WTC11 (cell line): ENCODE data around the gene ELAVL1. TPM values are rescaled to one million over a fixed set of nuclear protein-coding genes. Genes with fewer than 3 reads are reported as not detected.

Experiments used
- ATAC-seq: fragments of 200-7000 bp; cut with Tn5 transposase; 2 replicates; pipeline ENCODE4 v1.10.0; 2021; ENCODE audit warnings: mild to moderate bottlenecking, moderate library complexity
- CTCF ChIA-PET: fragments of 300-600 bp; sonication (Branson Sonifier 250); formaldehyde crosslinking; loops from one replicate; lab custom pipeline; 2021; ENCODE audit warnings: antibody characterized with exemption; lab: Charles Lee
- POLR2A ChIA-PET: fragments of 350-600 bp; sonication (Branson Sonifier 250); formaldehyde crosslinking; loops from one replicate; lab custom pipeline; 2021; ENCODE audit warnings: antibody characterized with exemption; lab: Charles Lee
- DNase-seq: peaks from one replicate; pipeline ENCODE4 v3.0.0; 2021; ENCODE audit warnings: low spot score
- H3K27ac Mint-ChIP-seq: 2 replicates; pipeline ENCODE4 v1.8.0; 2021; ENCODE audit warnings: mixed read lengths
- H3K27me3 Mint-ChIP-seq: 2 replicates; pipeline ENCODE4 v1.8.0; 2021; ENCODE audit warnings: low read depth, mild to moderate bottlenecking, moderate library complexity, mixed read lengths
- H3K36me3 Mint-ChIP-seq: 2 replicates; pipeline ENCODE4 v1.8.0; 2021; ENCODE audit warnings: mixed read lengths
- H3K4me1 Mint-ChIP-seq: 2 replicates; pipeline ENCODE4 v1.8.0; 2022; ENCODE audit warnings: mixed read lengths
- H3K4me3 Mint-ChIP-seq: 2 replicates; pipeline ENCODE4 v1.8.0; 2021; ENCODE audit warnings: mild to moderate bottlenecking, moderate library complexity, mixed read lengths
- H3K9me3 Mint-ChIP-seq: 2 replicates; pipeline ENCODE4 v1.8.0; 2021; ENCODE audit warnings: mixed read lengths
- CDX4 ChIP-seq: fragments of 250-450 bp; sonication (Bioruptor Pico); IDR thresholded peaks from 2 replicates; pipeline ENCODE4 v1.9.0; 2021; ENCODE audit warnings: moderate library complexity, mild to moderate bottlenecking, inconsistent platforms, borderline replicate concordance
- EMX1 ChIP-seq: fragments of 250-450 bp; sonication (Bioruptor Pico); IDR thresholded peaks from 2 replicates; pipeline ENCODE4 v1.8.0; 2021; ENCODE audit warnings: mild to moderate bottlenecking
- HMGXB4 ChIP-seq: sonication (generic); formaldehyde crosslinking; IDR thresholded peaks from 2 replicates; pipeline ENCODE4 v1.8.1; 2023; ENCODE audit warnings: mild to moderate bottlenecking, moderate library complexity, missing genetic modification reagents
- JAZF1 ChIP-seq: fragments of 250-450 bp; sonication (Bioruptor Pico); IDR thresholded peaks from 2 replicates; pipeline ENCODE4 v1.9.0; 2021; ENCODE audit warnings: moderate library complexity, mild to moderate bottlenecking, inconsistent platforms
- RELA ChIP-seq: sonication (generic); formaldehyde crosslinking; IDR thresholded peaks from 2 replicates; pipeline ENCODE4 v1.8.1; 2022; ENCODE audit warnings: missing genetic modification reagents, mild to moderate bottlenecking, borderline replicate concordance
- ZBTB21 ChIP-seq: sonication (generic); formaldehyde crosslinking; IDR thresholded peaks from 2 replicates; pipeline ENCODE4 v1.8.1; 2023; ENCODE audit warnings: mild to moderate bottlenecking, missing genetic modification reagents, borderline replicate concordance
- ZNF396 ChIP-seq: fragments of 250-450 bp; sonication (Bioruptor Pico); IDR thresholded peaks from 2 replicates; pipeline ENCODE4 v1.8.0; 2021; ENCODE audit warnings: mild to moderate bottlenecking, moderate library complexity, borderline replicate concordance
- ZNF671 ChIP-seq: fragments of 250-450 bp; sonication (Bioruptor Pico); IDR thresholded peaks from 2 replicates; pipeline ENCODE4 v1.8.0; 2021; ENCODE audit warnings: mild to moderate bottlenecking
- total RNA-seq: library from RNA; stranded (reverse); gene quantifications from 3 replicates; pipeline ENCODE4 v1.2.3, GENCODE V29; 2021
- TF ChIP-seq, protein P1 (sequence below): fragments of 250-450 bp; sonication (Bioruptor Pico); IDR thresholded peaks from 2 replicates; pipeline ENCODE4 v1.9.0; 2021; ENCODE audit warnings: mild to moderate bottlenecking
- TF ChIP-seq, protein P2 (sequence below): sonication (generic); formaldehyde crosslinking; conservative IDR thresholded peaks from 2 replicates; pipeline ENCODE4 v1.8.1; 2023; ENCODE audit warnings: mild to moderate bottlenecking, low read depth, missing genetic modification reagents, moderate library complexity
- TF ChIP-seq, protein P3 (sequence below): sonication (generic); formaldehyde crosslinking; IDR thresholded peaks from 2 replicates; pipeline ENCODE4 v1.8.1; 2023; ENCODE audit warnings: mild to moderate bottlenecking, missing genetic modification reagents
- TF ChIP-seq, protein P4 (sequence below): sonication (generic); formaldehyde crosslinking; IDR thresholded peaks from 2 replicates; pipeline ENCODE4 v1.8.1; 2023; ENCODE audit warnings: mild to moderate bottlenecking, missing genetic modification reagents
- TF ChIP-seq, protein P5 (sequence below): sonication (generic); formaldehyde crosslinking; IDR thresholded peaks from 2 replicates; pipeline ENCODE4 v1.8.0; 2022; ENCODE audit warnings: missing genetic modification reagents

The ELAVL1 gene
- total RNA-seq, 1 experiment from 2014 or later, result 160 TPM

DNA sequence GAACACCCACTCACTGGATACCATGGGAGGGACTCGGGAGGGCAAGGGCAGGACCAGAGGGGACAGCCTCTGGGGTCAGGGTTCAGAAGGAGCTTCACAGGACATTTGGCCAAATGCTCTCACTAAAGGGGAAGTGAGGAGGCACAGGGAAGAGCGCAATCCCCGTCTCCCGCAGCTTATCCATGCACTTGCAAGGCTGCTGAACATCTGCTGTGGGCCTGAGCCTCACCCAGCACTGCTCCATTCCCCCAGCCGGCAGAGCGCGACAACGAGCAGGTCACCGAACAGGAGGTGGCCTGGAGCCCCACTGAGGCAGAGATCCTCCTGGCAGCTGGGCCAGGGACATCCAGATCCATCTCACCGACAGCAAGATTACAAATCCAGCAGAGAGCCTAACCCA lies 23.3 kb downstream of the ELAVL1 start:
- Mint-ChIP-seq H3K27ac (no peak overlapping the region; the same call in 1 of the 2 replicates), H3K4me3 (no peak overlapping the region), H3K9me3 (no peaks in the 10 kb centered on the region), H3K4me1 (no peaks in the 10 kb centered on the region), H3K36me3 (peaks cover 51% of the 10 kb centered on the region), H3K27me3 (no peaks in the 10 kb centered on the region)
- TF ChIP-seq, protein P1, sequence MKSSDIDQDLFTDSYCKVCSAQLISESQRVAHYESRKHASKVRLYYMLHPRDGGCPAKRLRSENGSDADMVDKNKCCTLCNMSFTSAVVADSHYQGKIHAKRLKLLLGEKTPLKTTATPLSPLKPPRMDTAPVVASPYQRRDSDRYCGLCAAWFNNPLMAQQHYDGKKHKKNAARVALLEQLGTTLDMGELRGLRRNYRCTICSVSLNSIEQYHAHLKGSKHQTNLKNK (CRISPR knock-in tag), result no peak
- TF ChIP-seq, protein P2, sequence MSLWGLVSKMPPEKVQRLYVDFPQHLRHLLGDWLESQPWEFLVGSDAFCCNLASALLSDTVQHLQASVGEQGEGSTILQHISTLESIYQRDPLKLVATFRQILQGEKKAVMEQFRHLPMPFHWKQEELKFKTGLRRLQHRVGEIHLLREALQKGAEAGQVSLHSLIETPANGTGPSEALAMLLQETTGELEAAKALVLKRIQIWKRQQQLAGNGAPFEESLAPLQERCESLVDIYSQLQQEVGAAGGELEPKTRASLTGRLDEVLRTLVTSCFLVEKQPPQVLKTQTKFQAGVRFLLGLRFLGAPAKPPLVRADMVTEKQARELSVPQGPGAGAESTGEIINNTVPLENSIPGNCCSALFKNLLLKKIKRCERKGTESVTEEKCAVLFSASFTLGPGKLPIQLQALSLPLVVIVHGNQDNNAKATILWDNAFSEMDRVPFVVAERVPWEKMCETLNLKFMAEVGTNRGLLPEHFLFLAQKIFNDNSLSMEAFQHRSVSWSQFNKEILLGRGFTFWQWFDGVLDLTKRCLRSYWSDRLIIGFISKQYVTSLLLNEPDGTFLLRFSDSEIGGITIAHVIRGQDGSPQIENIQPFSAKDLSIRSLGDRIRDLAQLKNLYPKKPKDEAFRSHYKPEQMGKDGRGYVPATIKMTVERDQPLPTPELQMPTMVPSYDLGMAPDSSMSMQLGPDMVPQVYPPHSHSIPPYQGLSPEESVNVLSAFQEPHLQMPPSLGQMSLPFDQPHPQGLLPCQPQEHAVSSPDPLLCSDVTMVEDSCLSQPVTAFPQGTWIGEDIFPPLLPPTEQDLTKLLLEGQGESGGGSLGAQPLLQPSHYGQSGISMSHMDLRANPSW (CRISPR knock-in tag), result no peak
- no peak for TF ChIP-seq EMX1 (CRISPR knock-in tag)
- no peak for TF ChIP-seq HMGXB4 (CRISPR knock-in tag)
- TF ChIP-seq ZNF671 (CRISPR knock-in tag), result no peak
- TF ChIP-seq, protein P3, sequence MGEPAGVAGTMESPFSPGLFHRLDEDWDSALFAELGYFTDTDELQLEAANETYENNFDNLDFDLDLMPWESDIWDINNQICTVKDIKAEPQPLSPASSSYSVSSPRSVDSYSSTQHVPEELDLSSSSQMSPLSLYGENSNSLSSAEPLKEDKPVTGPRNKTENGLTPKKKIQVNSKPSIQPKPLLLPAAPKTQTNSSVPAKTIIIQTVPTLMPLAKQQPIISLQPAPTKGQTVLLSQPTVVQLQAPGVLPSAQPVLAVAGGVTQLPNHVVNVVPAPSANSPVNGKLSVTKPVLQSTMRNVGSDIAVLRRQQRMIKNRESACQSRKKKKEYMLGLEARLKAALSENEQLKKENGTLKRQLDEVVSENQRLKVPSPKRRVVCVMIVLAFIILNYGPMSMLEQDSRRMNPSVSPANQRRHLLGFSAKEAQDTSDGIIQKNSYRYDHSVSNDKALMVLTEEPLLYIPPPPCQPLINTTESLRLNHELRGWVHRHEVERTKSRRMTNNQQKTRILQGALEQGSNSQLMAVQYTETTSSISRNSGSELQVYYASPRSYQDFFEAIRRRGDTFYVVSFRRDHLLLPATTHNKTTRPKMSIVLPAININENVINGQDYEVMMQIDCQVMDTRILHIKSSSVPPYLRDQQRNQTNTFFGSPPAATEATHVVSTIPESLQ, result no peak
- TF ChIP-seq, protein P4, sequence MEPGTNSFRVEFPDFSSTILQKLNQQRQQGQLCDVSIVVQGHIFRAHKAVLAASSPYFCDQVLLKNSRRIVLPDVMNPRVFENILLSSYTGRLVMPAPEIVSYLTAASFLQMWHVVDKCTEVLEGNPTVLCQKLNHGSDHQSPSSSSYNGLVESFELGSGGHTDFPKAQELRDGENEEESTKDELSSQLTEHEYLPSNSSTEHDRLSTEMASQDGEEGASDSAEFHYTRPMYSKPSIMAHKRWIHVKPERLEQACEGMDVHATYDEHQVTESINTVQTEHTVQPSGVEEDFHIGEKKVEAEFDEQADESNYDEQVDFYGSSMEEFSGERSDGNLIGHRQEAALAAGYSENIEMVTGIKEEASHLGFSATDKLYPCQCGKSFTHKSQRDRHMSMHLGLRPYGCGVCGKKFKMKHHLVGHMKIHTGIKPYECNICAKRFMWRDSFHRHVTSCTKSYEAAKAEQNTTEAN, result no peak
- no peak for TF ChIP-seq ZBTB21
- TF ChIP-seq ZNF396 (CRISPR knock-in tag), result no peak
- no peak for TF ChIP-seq JAZF1
- TF ChIP-seq, protein P5, sequence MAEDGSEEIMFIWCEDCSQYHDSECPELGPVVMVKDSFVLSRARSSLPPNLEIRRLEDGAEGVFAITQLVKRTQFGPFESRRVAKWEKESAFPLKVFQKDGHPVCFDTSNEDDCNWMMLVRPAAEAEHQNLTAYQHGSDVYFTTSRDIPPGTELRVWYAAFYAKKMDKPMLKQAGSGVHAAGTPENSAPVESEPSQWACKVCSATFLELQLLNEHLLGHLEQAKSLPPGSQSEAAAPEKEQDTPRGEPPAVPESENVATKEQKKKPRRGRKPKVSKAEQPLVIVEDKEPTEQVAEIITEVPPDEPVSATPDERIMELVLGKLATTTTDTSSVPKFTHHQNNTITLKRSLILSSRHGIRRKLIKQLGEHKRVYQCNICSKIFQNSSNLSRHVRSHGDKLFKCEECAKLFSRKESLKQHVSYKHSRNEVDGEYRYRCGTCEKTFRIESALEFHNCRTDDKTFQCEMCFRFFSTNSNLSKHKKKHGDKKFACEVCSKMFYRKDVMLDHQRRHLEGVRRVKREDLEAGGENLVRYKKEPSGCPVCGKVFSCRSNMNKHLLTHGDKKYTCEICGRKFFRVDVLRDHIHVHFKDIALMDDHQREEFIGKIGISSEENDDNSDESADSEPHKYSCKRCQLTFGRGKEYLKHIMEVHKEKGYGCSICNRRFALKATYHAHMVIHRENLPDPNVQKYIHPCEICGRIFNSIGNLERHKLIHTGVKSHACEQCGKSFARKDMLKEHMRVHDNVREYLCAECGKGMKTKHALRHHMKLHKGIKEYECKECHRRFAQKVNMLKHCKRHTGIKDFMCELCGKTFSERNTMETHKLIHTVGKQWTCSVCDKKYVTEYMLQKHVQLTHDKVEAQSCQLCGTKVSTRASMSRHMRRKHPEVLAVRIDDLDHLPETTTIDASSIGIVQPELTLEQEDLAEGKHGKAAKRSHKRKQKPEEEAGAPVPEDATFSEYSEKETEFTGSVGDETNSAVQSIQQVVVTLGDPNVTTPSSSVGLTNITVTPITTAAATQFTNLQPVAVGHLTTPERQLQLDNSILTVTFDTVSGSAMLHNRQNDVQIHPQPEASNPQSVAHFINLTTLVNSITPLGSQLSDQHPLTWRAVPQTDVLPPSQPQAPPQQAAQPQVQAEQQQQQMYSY (CRISPR knock-in tag), result no peak
- no peak for TF ChIP-seq CDX4
- no peak for TF ChIP-seq RELA (CRISPR knock-in tag)
- ChIA-PET CTCF (no interaction called here), POLR2A (no interaction called here)
- ATAC-seq (no peak), DNase-seq (no peak)
